Endodermal cell (in vitro differentiated cells): ENCODE results near the gene ITGA5. TPM values are rescaled to one million over a fixed set of nuclear protein-coding genes. Genes with fewer than 3 reads are reported as not detected.
A peak's percentile ranks its signal among the peaks of the same experiment; 100 is the strongest.

Source experiments
- DNase-seq: peaks from one replicate; pipeline ENCODE4 v3.0.0-alpha.2; 2017
- H3K27ac ChIP-seq: 2 replicates; pipeline ENCODE4 v1.5.1; 2013; ENCODE audit warnings: mild to moderate bottlenecking, low read depth, low read length, moderate library complexity
- H3K27me3 ChIP-seq: 2 replicates; pipeline ENCODE4 v1.6.1; 2013; ENCODE audit warnings: mild to moderate bottlenecking, low read length, moderate library complexity; ENCODE audit not compliant: insufficient read depth, control insufficient read depth, poor library complexity, severe bottlenecking
- H3K36me3 ChIP-seq: 2 replicates; pipeline ENCODE4 v1.7.0; 2013; ENCODE audit warnings: mild to moderate bottlenecking, low read length, moderate library complexity; ENCODE audit not compliant: control insufficient read depth, insufficient read depth
- H3K4me1 ChIP-seq: one replicate; pipeline ENCODE4 v1.7.0; 2013; ENCODE audit warnings: low read length; ENCODE audit not compliant: control insufficient read depth, insufficient read depth
- H3K4me3 ChIP-seq: 2 replicates; pipeline ENCODE4 v1.5.1; 2013; ENCODE audit warnings: mild to moderate bottlenecking, low read length, moderate library complexity
- H3K9ac ChIP-seq: 2 replicates; pipeline ENCODE4 v1.6.1; 2013; ENCODE audit warnings: mild to moderate bottlenecking, low read length, moderate library complexity; ENCODE audit not compliant: poor library complexity, severe bottlenecking; ENCODE audit errors: extremely low read depth
- H3K9me3 ChIP-seq: 2 replicates; pipeline ENCODE4 v1.6.1; 2013; ENCODE audit warnings: mild to moderate bottlenecking, low read length, moderate library complexity; ENCODE audit not compliant: control insufficient read depth
- H3K27ac Mint-ChIP-seq: 2 replicates; pipeline ENCODE4 v1.8.0; 2020; ENCODE audit warnings: mixed read lengths
- H3K27me3 Mint-ChIP-seq: 2 replicates; pipeline ENCODE4 v1.8.0; 2021; ENCODE audit warnings: mild to moderate bottlenecking, mixed read lengths; ENCODE audit not compliant: insufficient read depth
- H3K36me3 Mint-ChIP-seq: 2 replicates; pipeline ENCODE4 v1.8.0; 2020; ENCODE audit warnings: low read depth, mixed read lengths
- H3K4me1 Mint-ChIP-seq: 2 replicates; pipeline ENCODE4 v1.8.0; 2020; ENCODE audit warnings: mixed read lengths
- H3K4me3 Mint-ChIP-seq: 2 replicates; pipeline ENCODE4 v1.8.0; 2020; ENCODE audit warnings: mild to moderate bottlenecking, moderate library complexity, mixed read lengths
- H3K9me3 Mint-ChIP-seq: 2 replicates; pipeline ENCODE4 v1.8.0; 2020; ENCODE audit warnings: mild to moderate bottlenecking, mixed read lengths
- WGBS, 2 experiments: methylation state at CpG; one replicate each; pipeline versions ENCODE4 v1.1.5 to v1.1.7; 2013; ENCODE audit warnings: missing lambda C conversion rate in 2 of 2, mixed read lengths in 1 of 2; ENCODE audit not compliant: insufficient coverage in 1 of 2, insufficient read length in 1 of 2; 5-methylcytosine and 5-hydroxymethylcytosine counted together
- total RNA-seq, 2 donors: library from RNA; stranded (reverse); fragmentation: NEBNext Ultra II Directional in 1 of 2; extraction: Animal tissue kit (Norgen Biotek cat#: 25700) in 1 of 2; gene quantifications; 2 replicates in 1 of 2; 3 replicates in 1 of 2; pipeline ENCODE4 v1.2.1, GENCODE V29; 2021
- TF ChIP-seq, protein P1 (sequence below): fragments of 200-600 bp; sonication (generic); conservative IDR thresholded peaks from 2 replicates; pipeline ENCODE4 v1.5.0; 2021; ENCODE audit warnings: antibody characterized with exemption, mild to moderate bottlenecking

ITGA5 gene
- total RNA-seq, 2 donors from 2014 or later, result 189 to 243 TPM

DNA sequence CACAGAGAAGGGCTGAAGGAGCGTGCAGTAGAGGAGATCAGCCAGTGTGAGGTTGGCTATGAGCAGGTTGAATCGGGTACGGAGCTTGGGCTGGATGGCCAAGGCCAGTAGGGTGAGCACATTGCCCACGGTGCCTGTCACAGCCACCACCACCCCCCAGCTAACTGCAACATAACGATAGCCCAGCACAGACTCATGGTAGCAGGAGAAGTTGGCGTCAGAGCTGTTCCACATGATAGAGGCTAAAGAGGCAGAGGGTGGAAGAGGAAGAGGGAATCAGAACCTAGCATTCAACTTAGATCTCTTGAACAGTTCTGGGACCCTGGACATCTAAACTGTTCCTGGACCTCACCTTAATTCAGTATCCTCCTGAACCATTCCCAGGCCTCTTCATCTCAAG, 55.4 kb downstream of the ITGA5 start:
- H3K4me3 ChIP-seq, result no peak overlapping the region
- H3K27me3 ChIP-seq, result peaks cover 9% of the 10 kb centered on the region
- WGBS, 2 experiments, result 71 to 87% methylated on average over 1 to 6 of the region's 6 CpGs
- TF ChIP-seq, protein P1, sequence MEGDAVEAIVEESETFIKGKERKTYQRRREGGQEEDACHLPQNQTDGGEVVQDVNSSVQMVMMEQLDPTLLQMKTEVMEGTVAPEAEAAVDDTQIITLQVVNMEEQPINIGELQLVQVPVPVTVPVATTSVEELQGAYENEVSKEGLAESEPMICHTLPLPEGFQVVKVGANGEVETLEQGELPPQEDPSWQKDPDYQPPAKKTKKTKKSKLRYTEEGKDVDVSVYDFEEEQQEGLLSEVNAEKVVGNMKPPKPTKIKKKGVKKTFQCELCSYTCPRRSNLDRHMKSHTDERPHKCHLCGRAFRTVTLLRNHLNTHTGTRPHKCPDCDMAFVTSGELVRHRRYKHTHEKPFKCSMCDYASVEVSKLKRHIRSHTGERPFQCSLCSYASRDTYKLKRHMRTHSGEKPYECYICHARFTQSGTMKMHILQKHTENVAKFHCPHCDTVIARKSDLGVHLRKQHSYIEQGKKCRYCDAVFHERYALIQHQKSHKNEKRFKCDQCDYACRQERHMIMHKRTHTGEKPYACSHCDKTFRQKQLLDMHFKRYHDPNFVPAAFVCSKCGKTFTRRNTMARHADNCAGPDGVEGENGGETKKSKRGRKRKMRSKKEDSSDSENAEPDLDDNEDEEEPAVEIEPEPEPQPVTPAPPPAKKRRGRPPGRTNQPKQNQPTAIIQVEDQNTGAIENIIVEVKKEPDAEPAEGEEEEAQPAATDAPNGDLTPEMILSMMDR, result no peak
- H3K4me1 ChIP-seq, result peaks cover 3% of the 10 kb centered on the region
- H3K9me3 Mint-ChIP-seq, result no peaks in the 10 kb centered on the region
- no peak overlapping the region for H3K27ac Mint-ChIP-seq
- H3K27me3 Mint-ChIP-seq, result peaks cover 38% of the 10 kb centered on the region
- no peak overlapping the region for H3K27ac ChIP-seq
- no peak overlapping the region for H3K9ac ChIP-seq
- no peaks in the 10 kb centered on the region for H3K36me3 ChIP-seq
- no peak overlapping the region for H3K4me3 Mint-ChIP-seq
- no peaks in the 10 kb centered on the region for H3K36me3 Mint-ChIP-seq
- no peak for DNase-seq
- H3K9me3 ChIP-seq, result no peaks in the 10 kb centered on the region
- peaks cover 6% of the 10 kb centered on the region for H3K4me1 Mint-ChIP-seq

DNA sequence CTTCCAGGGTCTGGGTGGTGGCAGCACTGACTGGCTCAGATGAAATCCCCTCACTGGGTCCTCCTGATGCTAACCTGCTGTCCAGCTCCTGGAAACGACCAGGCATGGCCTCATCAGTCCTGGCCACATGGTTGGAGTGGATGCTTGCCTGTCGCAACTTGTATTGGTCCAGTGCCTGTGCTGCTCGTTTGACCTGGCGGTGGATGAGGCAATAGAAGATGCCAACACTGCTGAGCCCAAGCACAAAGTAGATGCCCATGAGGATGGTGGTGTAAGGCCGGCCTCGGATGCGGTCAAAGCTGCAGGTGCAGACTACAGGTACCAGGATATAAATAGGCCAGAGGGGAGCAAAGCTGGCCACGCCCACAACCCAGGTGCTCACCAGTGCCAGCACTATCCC, 56.0 kb downstream of the ITGA5 start:
- DNase-seq, result peak; percentile 46
- H3K27ac ChIP-seq, result no peak overlapping the region
- peaks cover 3% of the 10 kb centered on the region for H3K4me1 ChIP-seq
- TF ChIP-seq, protein P1, result no peak
- H3K9me3 ChIP-seq, result no peaks in the 10 kb centered on the region
- H3K27ac Mint-ChIP-seq, result no peak overlapping the region
- H3K27me3 ChIP-seq, result peaks cover 4% of the 10 kb centered on the region
- H3K36me3 Mint-ChIP-seq, result no peaks in the 10 kb centered on the region
- no peak overlapping the region for H3K4me3 ChIP-seq
- H3K4me3 Mint-ChIP-seq, result no peak overlapping the region
- H3K4me1 Mint-ChIP-seq, result peaks cover 6% of the 10 kb centered on the region
- WGBS, 2 experiments, result 88 to 94% methylated on average over 7 to 8 of the region's 8 CpGs
- no peaks in the 10 kb centered on the region for H3K9me3 Mint-ChIP-seq
- peaks cover 32% of the 10 kb centered on the region for H3K27me3 Mint-ChIP-seq
- no peaks in the 10 kb centered on the region for H3K36me3 ChIP-seq
- no peak overlapping the region for H3K9ac ChIP-seq

DNA sequence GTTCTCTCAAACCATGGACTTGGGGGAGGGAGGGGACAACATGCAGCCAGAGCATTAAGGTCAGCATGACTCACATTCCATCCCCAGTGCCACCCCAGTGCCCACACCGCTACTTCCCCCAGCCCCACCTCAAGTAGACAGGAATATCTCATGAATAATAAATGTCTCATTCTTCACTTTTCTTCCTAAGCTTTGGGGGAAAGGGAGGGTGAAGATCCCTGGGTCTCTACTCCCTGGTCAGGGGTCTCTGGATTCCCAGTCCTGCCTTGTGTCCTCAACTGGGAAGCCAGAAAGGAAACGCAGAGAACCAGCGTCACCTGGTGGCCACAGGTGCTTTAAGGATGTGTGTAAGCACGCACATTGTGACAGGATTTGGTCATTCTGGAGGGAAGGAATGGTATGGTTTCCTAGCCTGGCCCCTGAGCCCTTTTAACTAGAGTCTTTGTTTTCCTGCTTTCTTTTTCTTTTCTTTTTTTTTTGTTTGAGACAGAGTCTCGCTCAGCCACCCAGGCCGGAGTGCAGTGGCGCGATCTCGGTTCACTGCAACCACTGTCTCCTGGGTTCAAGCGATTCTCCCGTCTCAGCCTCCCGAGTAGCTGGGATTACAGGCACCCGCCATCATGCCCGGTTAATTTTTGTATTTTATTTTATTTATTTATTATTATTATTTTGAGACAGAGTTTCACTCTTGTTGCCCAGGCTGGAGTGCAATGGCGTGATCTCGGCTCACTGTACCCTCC, 58.2 kb downstream of the ITGA5 start:
- Histone ChIP-seq H3K27ac (peak overlapping the region; percentile 59), H3K4me1 (peaks cover 18% of the 10 kb centered on the region), H3K9ac (no peak overlapping the region), H3K9me3 (no peaks in the 10 kb centered on the region), H3K4me3 (no peak overlapping the region), H3K27me3 (no peaks in the 10 kb centered on the region), H3K36me3 (no peaks in the 10 kb centered on the region)
- no peaks in the 10 kb centered on the region for H3K36me3 Mint-ChIP-seq
- H3K9me3 Mint-ChIP-seq, result no peaks in the 10 kb centered on the region
- H3K27ac Mint-ChIP-seq, result peak overlapping the region; percentile 67
- peaks cover 6% of the 10 kb centered on the region for H3K4me1 Mint-ChIP-seq
- DNase-seq, result peak; percentile 99
- TF ChIP-seq, protein P1, result peak; percentile 98
- H3K4me3 Mint-ChIP-seq, result no peak overlapping the region
- WGBS, 2 experiments, result 54 to 73% methylated on average over 6 to 13 of the region's 16 CpGs
- peaks cover 18% of the 10 kb centered on the region for H3K27me3 Mint-ChIP-seq
